Measurements from ENCODE around the gene TBXAS1. TPM values are rescaled to one million over a fixed set of nuclear protein-coding genes. Genes with fewer than 3 reads are reported as not detected.

Gene TBXAS1
- total RNA-seq, 3 donors from 2014 or later (not counting 1 experiment from before 2014, with no cell fraction given) = 72.7 to 110 (median 88.7) TPM

GRCh38 chr7:139955109-139955820 lies 126.2 kb downstream of the TBXAS1 start:
- Histone ChIP-seq H3K9me3 (ENCODE audit: control insufficient read depth, insufficient read depth, low read length) (no peaks in the 10 kb centered on the region), H3K4me1 (ENCODE audit: control insufficient read depth, insufficient read depth, low read length) (no peaks in the 10 kb centered on the region), H3K27ac (ENCODE audit: low read length) (no peak overlapping the region), H3K27me3 (ENCODE audit: control insufficient read depth, insufficient read depth, low read length) (no peaks in the 10 kb centered on the region), H3K36me3 (ENCODE audit: control insufficient read depth, insufficient read depth, low read length) (no peaks in the 10 kb centered on the region), H3K4me3 (ENCODE audit: low read length) (no peak overlapping the region)
- Mint-ChIP-seq H3K4me3 (no peak overlapping the region), H3K27me3 (ENCODE audit: low read depth in 2 of 2) (no peaks in the 10 kb centered on the region), H3K27ac (no peak overlapping the region), H3K9me3 (no peaks in the 10 kb centered on the region), H3K4me1 (peaks cover 0 to 4% of the 10 kb centered on the region in 2 donors), H3K36me3 (no peaks in the 10 kb centered on the region)
- intact Hi-C loops (cut with micrococcal nuclease) = no loop called here
- ATAC-seq = no peak
- TF ChIP-seq CTCF (IDR thresholded peaks at IDR 0.05) = no peak
- 91% methylated on average over 17 of the region's 17 CpGs for WGBS (ENCODE audit: insufficient coverage)
- no peak for DNase-seq

- peaks cover 7% of the 10 kb centered on the region for H3K36me3 ChIP-seq (ENCODE audit: control insufficient read depth, insufficient read depth, low read length)
- ATAC-seq (no peak), DNase-seq (no peak)
- Mint-ChIP-seq H3K27ac (no peak overlapping the region), H3K4me1 (peaks cover 5 to 11% of the 10 kb centered on the region in 2 donors), H3K36me3 (peaks cover 18% of the 10 kb centered on the region), H3K27me3 (ENCODE audit: low read depth in 2 of 2) (no peaks in the 10 kb centered on the region), H3K9me3 (no peaks in the 10 kb centered on the region), H3K4me3 (no peak overlapping the region)
- intact Hi-C loops (cut with micrococcal nuclease) = no loop called here
- no peaks in the 10 kb centered on the region for H3K9me3 ChIP-seq (ENCODE audit: control insufficient read depth, insufficient read depth, low read length)
- no peaks in the 10 kb centered on the region for H3K27me3 ChIP-seq (ENCODE audit: control insufficient read depth, insufficient read depth, low read length)
- TF ChIP-seq CTCF (IDR thresholded peaks at IDR 0.05) = no peak
- no peak overlapping the region for H3K4me3 ChIP-seq (ENCODE audit: low read length)
- 95% methylated on average over 12 of the region's 14 CpGs for WGBS (ENCODE audit: insufficient coverage)
- H3K4me1 ChIP-seq (ENCODE audit: control insufficient read depth, insufficient read depth, low read length) = no peaks in the 10 kb centered on the region
- H3K27ac ChIP-seq (ENCODE audit: low read length) = no peak overlapping the region
These were observed 129.7 kb downstream of the TBXAS1 start for GRCh38 chr7:139958599-139959284.

GRCh38 chr7:139959285-139959628 lies 130.2 kb downstream of the TBXAS1 start:
- Histone ChIP-seq H3K27me3 (ENCODE audit: control insufficient read depth, insufficient read depth, low read length) (no peaks in the 10 kb centered on the region), H3K27ac (ENCODE audit: low read length) (no peak overlapping the region), H3K9me3 (ENCODE audit: control insufficient read depth, insufficient read depth, low read length) (no peaks in the 10 kb centered on the region), H3K4me1 (ENCODE audit: control insufficient read depth, insufficient read depth, low read length) (no peaks in the 10 kb centered on the region), H3K4me3 (ENCODE audit: low read length) (no peak overlapping the region), H3K36me3 (ENCODE audit: control insufficient read depth, insufficient read depth, low read length) (peaks cover 7% of the 10 kb centered on the region)
- Mint-ChIP-seq H3K27me3 (ENCODE audit: low read depth in 2 of 2) (no peaks in the 10 kb centered on the region), H3K36me3 (peaks cover 18% of the 10 kb centered on the region), H3K4me1 (peaks cover 5 to 12% of the 10 kb centered on the region in 2 donors), H3K4me3 (no peak overlapping the region), H3K27ac (no peak overlapping the region), H3K9me3 (no peaks in the 10 kb centered on the region)
- 91% methylated on average over 6 of the region's 6 CpGs for WGBS (ENCODE audit: insufficient coverage)
- ATAC-seq (no peak), DNase-seq (no peak)
- TF ChIP-seq CTCF (IDR thresholded peaks at IDR 0.05) = no peak
- intact Hi-C loops (cut with micrococcal nuclease) = no loop called here

All from natural killer cell (primary cell).